Mesendoderm (in vitro differentiated cells): ENCODE measurements around the gene ZNF654.
A peak's percentile ranks its signal among the peaks of the same experiment; 100 is the strongest.

Source experiments
- DNase-seq: peaks from one replicate; pipeline ENCODE4 v3.0.0; 2013
- H2AK5ac ChIP-seq: 2 replicates; pipeline ENCODE4 v1.6.1; 2013; ENCODE audit warnings: low read length, inconsistent platforms
- H2BK120ac ChIP-seq: 2 replicates; pipeline ENCODE4 v1.6.1; 2013; ENCODE audit warnings: low read depth, mild to moderate bottlenecking, low read length, moderate library complexity, mixed read lengths
- H2BK15ac ChIP-seq: replicated peaks from 2 replicates; pipeline ENCODE4 v1.6.1; 2013; ENCODE audit warnings: low read depth, mild to moderate bottlenecking, moderate library complexity
- H2BK5ac ChIP-seq: 2 replicates; pipeline ENCODE4 v1.6.1; 2013; ENCODE audit warnings: low read length, inconsistent platforms
- H3K18ac ChIP-seq: 2 replicates; pipeline ENCODE4 v1.6.1; 2013; ENCODE audit warnings: mild to moderate bottlenecking, low read length, mixed read lengths
- H3K23ac ChIP-seq: one replicate; pipeline ENCODE4 v1.6.1; 2013; ENCODE audit warnings: low read length
- H3K27ac ChIP-seq: 2 replicates; pipeline ENCODE4 v1.5.1; 2013; ENCODE audit warnings: low read depth, mild to moderate bottlenecking, inconsistent platforms, low read length, moderate library complexity
- H3K27me3 ChIP-seq: 2 replicates; pipeline ENCODE4 v1.6.1; 2013; ENCODE audit warnings: low read length, control low read depth, mild to moderate bottlenecking, inconsistent platforms; ENCODE audit not compliant: insufficient read depth, poor library complexity
- H3K36me3 ChIP-seq: 2 replicates; pipeline ENCODE4 v1.6.1; 2013; ENCODE audit warnings: low read length, inconsistent platforms; ENCODE audit not compliant: control insufficient read depth, insufficient read depth
- H3K4ac ChIP-seq: one replicate; pipeline ENCODE4 v1.6.1; 2013; ENCODE audit warnings: low read depth, mild to moderate bottlenecking, low read length, moderate library complexity
- H3K4me1 ChIP-seq: 2 replicates; pipeline ENCODE4 v1.6.1; 2013; ENCODE audit warnings: low read depth, low read length, inconsistent platforms; ENCODE audit not compliant: control insufficient read depth
- H3K4me2 ChIP-seq: 2 replicates; pipeline ENCODE4 v1.6.1; 2013; ENCODE audit warnings: low read length
- H3K4me3 ChIP-seq: 2 replicates; pipeline ENCODE4 v1.5.1; 2013; ENCODE audit warnings: mild to moderate bottlenecking, low read length
- H3K56ac ChIP-seq: one replicate; pipeline ENCODE4 v1.6.1; 2013; ENCODE audit warnings: low read length
- H3K79me1 ChIP-seq: 2 replicates; pipeline ENCODE4 v1.6.1; 2013; ENCODE audit warnings: low read length, inconsistent platforms
- H3K79me2 ChIP-seq: 2 replicates; pipeline ENCODE4 v1.6.1; 2013; ENCODE audit warnings: mild to moderate bottlenecking, low read length; ENCODE audit not compliant: control insufficient read depth, insufficient read depth
- H3K9ac ChIP-seq: 2 replicates; pipeline ENCODE4 v1.6.1; 2013; ENCODE audit warnings: low read length, inconsistent platforms
- H4K5ac ChIP-seq: one replicate; pipeline ENCODE4 v1.6.1; 2013; ENCODE audit warnings: low read length
- H4K8ac ChIP-seq: one replicate; pipeline ENCODE4 v1.6.1; 2013; ENCODE audit warnings: low read depth, mild to moderate bottlenecking, control low read depth, low read length, moderate library complexity
- WGBS: extraction: QIAGEN DNeasy Blood & Tissue Kit; methylation state at CpG from one replicate; pipeline ENCODE4 v1.1.7; 2013; ENCODE audit warnings: low lambda C conversion rate, missing lambda C conversion rate; ENCODE audit not compliant: insufficient coverage; ENCODE audit errors: extremely low coverage; 5-methylcytosine and 5-hydroxymethylcytosine counted together

ZNF654 gene

GRCh38 chr3:88123526-88123925, 64.5 kb downstream of the ZNF654 start:
- no peak overlapping the region for H2BK5ac ChIP-seq
- no peaks in the 10 kb centered on the region for H3K79me1 ChIP-seq
- no peaks in the 10 kb centered on the region for H3K27me3 ChIP-seq
- no CpG with 5 or more reads among the region's 1 CpG for WGBS
- H3K4ac ChIP-seq, result no peak overlapping the region
- no peak for DNase-seq
- no peaks in the 10 kb centered on the region for H3K36me3 ChIP-seq
- H3K27ac ChIP-seq, result no peak overlapping the region
- H3K4me3 ChIP-seq, result no peak overlapping the region
- H3K18ac ChIP-seq, result no peak overlapping the region
- H3K4me2 ChIP-seq, result no peak overlapping the region
- H3K9ac ChIP-seq, result no peak overlapping the region
- no peak overlapping the region for H4K8ac ChIP-seq
- H3K56ac ChIP-seq, result no peak overlapping the region
- no peaks in the 10 kb centered on the region for H3K4me1 ChIP-seq
- H4K5ac ChIP-seq, result no peak overlapping the region
- no peak overlapping the region for H3K23ac ChIP-seq
- H2BK120ac ChIP-seq, result no peak overlapping the region
- no peaks in the 10 kb centered on the region for H3K79me2 ChIP-seq
- H2AK5ac ChIP-seq, result no peak overlapping the region
- H2BK15ac ChIP-seq, result no peak overlapping the region

DNA sequence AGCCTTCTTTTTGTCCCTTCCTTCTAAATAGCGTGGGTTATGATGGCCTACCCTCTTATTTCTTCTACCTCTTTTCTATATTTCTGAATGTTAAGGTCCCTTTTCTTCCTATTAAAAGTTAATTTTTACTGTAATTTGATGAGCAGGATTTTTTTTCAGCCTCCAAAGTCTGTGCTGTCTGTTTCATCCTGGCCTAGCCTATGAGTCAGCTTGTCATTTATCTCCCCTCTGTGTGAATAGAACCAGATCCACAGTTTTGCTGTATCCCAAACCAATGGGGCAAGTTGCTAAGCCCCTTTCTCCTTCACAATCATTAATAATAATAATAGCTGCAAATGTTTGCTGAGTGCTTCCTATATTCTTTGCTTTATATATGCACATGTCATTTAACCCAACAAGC, 72.6 kb downstream of the ZNF654 start:
- Histone ChIP-seq H3K56ac (no peak overlapping the region), H3K4me2 (no peak overlapping the region), H3K23ac (no peak overlapping the region), H2BK15ac (no peak overlapping the region), H3K27ac (no peak overlapping the region), H3K4me1 (no peaks in the 10 kb centered on the region), H3K79me1 (no peaks in the 10 kb centered on the region), H2BK120ac (no peak overlapping the region), H3K36me3 (no peaks in the 10 kb centered on the region), H3K4me3 (no peak overlapping the region), H2BK5ac (no peak overlapping the region), H2AK5ac (no peak overlapping the region), H3K79me2 (no peaks in the 10 kb centered on the region), H4K8ac (no peak overlapping the region), H4K5ac (no peak overlapping the region), H3K18ac (no peak overlapping the region), H3K4ac (no peak overlapping the region), H3K9ac (no peak overlapping the region), H3K27me3 (no peaks in the 10 kb centered on the region)
- DNase-seq, result no peak
- WGBS, result no CpG with 5 or more reads among the region's 1 CpG

DNA sequence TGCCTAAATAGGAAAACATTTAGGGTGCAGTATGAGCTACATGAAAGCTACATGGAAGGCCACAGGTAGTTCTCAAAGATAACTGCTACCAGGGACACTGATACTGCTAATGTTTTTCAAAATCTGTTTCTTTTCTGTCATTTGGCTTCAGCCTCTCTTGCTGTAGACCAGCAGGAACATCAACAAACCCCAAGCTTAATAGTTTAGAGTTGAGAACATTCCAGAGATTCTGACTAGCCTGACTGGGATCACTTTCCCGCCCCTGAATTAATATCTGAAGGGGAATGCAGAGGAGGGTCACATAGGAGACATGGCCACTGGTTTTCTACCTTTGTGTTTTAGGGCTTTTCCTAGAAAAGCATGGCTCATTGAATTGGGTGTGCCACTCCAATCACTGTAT, 73.8 kb downstream of the ZNF654 start:
- H3K18ac ChIP-seq, result no peak overlapping the region
- WGBS, result no CpG with 5 or more reads among the region's 1 CpG

DNA sequence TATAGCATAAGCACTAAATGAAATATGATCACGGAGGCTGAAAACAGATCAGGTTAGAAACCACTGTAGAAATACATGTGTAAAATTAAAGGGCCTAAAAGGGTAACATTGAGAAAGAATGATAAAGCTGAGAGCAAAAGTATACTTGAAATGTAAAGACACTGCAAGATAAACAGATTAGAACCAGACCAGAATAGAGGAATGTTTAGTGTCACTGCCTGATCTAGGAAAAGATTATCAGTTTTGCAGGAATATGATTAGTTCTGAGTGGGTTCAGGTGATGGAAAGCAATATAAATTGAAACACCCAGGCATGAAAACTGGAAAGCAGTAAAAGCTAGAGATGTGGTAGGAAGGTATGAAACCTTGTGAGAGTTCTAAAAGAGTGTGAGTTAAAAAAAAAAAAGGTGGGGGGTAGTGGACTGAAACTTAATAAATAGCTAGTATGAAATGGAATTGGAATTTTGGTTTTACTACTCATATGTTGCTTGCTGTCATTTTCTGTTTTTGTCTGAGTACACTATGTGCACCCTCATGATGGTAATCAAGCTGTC, 74.7 kb downstream of the ZNF654 start:
- Histone ChIP-seq H3K27me3 (no peaks in the 10 kb centered on the region), H2BK5ac (no peak overlapping the region), H3K79me2 (no peaks in the 10 kb centered on the region), H3K4me3 (no peak overlapping the region), H3K4ac (no peak overlapping the region), H3K9ac (no peak overlapping the region), H3K79me1 (no peaks in the 10 kb centered on the region), H2AK5ac (no peak overlapping the region), H3K4me1 (no peaks in the 10 kb centered on the region), H3K27ac (no peak overlapping the region), H4K8ac (no peak overlapping the region), H2BK120ac (no peak overlapping the region), H3K23ac (no peak overlapping the region), H3K18ac (no peak overlapping the region), H3K4me2 (no peak overlapping the region), H4K5ac (no peak overlapping the region), H2BK15ac (no peak overlapping the region), H3K36me3 (no peaks in the 10 kb centered on the region), H3K56ac (no peak overlapping the region)
- DNase-seq, result no peak
- WGBS, result no CpG with 5 or more reads among the region's 1 CpG

More for the DNA sequence above, 73.8 kb downstream of the ZNF654 start:
- H3K56ac ChIP-seq, result no peak overlapping the region
- no peak overlapping the region for H2BK5ac ChIP-seq
- H3K27me3 ChIP-seq, result no peaks in the 10 kb centered on the region
- no peak overlapping the region for H2AK5ac ChIP-seq
- no peak overlapping the region for H3K4me2 ChIP-seq
- H3K9ac ChIP-seq, result no peak overlapping the region
- H3K79me1 ChIP-seq, result no peaks in the 10 kb centered on the region
- no peak overlapping the region for H2BK120ac ChIP-seq
- no peaks in the 10 kb centered on the region for H3K36me3 ChIP-seq
- H2BK15ac ChIP-seq, result no peak overlapping the region
- no peak overlapping the region for H3K23ac ChIP-seq
- no peak overlapping the region for H3K4ac ChIP-seq
- H3K4me1 ChIP-seq, result no peaks in the 10 kb centered on the region
- H4K8ac ChIP-seq, result no peak overlapping the region
- H3K4me3 ChIP-seq, result no peak overlapping the region
- H3K79me2 ChIP-seq, result no peaks in the 10 kb centered on the region
- DNase-seq, result peak; percentile 21
- H3K27ac ChIP-seq, result no peak overlapping the region
- H4K5ac ChIP-seq, result no peak overlapping the region

DNA sequence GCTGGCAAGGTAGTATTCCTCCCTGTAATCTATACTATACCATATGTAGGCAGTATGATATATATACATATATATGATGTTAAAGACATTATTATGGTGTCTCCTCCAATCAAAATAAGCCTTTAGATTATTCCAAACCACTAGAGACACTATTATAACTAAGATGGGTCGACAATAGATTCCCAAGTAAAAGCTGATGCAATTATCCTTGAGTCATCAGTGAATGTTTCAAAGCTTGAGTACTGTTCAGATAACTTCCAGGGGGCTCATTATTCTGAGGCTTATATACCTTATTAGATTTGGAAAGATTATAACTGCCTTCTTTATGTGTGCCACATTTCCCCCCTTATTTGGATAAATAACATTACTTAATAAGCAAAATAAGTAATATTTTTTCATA, 78.8 kb downstream of the ZNF654 start:
- no peak for DNase-seq
- Histone ChIP-seq H3K27me3 (no peaks in the 10 kb centered on the region), H3K4me3 (no peak overlapping the region), H3K4me2 (no peak overlapping the region), H2AK5ac (no peak overlapping the region), H3K79me2 (no peaks in the 10 kb centered on the region), H3K27ac (no peak overlapping the region), H3K23ac (no peak overlapping the region), H4K5ac (no peak overlapping the region), H3K36me3 (no peaks in the 10 kb centered on the region), H3K4ac (no peak overlapping the region), H3K79me1 (no peaks in the 10 kb centered on the region), H2BK120ac (no peak overlapping the region), H3K9ac (no peak overlapping the region), H3K18ac (no peak overlapping the region), H4K8ac (no peak overlapping the region), H2BK15ac (no peak overlapping the region), H3K56ac (no peak overlapping the region), H3K4me1 (no peaks in the 10 kb centered on the region), H2BK5ac (no peak overlapping the region)
- no CpG with 5 or more reads among the region's 1 CpG for WGBS

- Histone ChIP-seq H3K23ac (no peak overlapping the region), H3K4ac (no peak overlapping the region), H3K4me2 (no peak overlapping the region), H3K56ac (no peak overlapping the region), H2BK5ac (no peak overlapping the region), H4K8ac (no peak overlapping the region), H3K4me3 (no peak overlapping the region), H3K36me3 (no peaks in the 10 kb centered on the region), H3K4me1 (no peaks in the 10 kb centered on the region), H3K9ac (no peak overlapping the region), H2BK120ac (no peak overlapping the region), H3K79me1 (peaks cover 2% of the 10 kb centered on the region), H3K27ac (no peak overlapping the region), H2BK15ac (no peak overlapping the region), H3K27me3 (no peaks in the 10 kb centered on the region), H2AK5ac (no peak overlapping the region), H3K79me2 (no peaks in the 10 kb centered on the region), H4K5ac (no peak overlapping the region), H3K18ac (no peak overlapping the region)
- no peak for DNase-seq
- no CpG with 5 or more reads among the region's 4 CpGs for WGBS
These were observed 82.5 kb downstream of the ZNF654 start for GRCh38 chr3:88141458-88142083.
